ENCODE measurements around the gene PIGZ. TPM values are rescaled to one million over a fixed set of nuclear protein-coding genes. Genes with fewer than 3 reads are reported as not detected.

Gene PIGZ
- total RNA-seq, 3 donors from 2014 or later, result 10.5 to 14.4 (median 12.0) TPM

DNA sequence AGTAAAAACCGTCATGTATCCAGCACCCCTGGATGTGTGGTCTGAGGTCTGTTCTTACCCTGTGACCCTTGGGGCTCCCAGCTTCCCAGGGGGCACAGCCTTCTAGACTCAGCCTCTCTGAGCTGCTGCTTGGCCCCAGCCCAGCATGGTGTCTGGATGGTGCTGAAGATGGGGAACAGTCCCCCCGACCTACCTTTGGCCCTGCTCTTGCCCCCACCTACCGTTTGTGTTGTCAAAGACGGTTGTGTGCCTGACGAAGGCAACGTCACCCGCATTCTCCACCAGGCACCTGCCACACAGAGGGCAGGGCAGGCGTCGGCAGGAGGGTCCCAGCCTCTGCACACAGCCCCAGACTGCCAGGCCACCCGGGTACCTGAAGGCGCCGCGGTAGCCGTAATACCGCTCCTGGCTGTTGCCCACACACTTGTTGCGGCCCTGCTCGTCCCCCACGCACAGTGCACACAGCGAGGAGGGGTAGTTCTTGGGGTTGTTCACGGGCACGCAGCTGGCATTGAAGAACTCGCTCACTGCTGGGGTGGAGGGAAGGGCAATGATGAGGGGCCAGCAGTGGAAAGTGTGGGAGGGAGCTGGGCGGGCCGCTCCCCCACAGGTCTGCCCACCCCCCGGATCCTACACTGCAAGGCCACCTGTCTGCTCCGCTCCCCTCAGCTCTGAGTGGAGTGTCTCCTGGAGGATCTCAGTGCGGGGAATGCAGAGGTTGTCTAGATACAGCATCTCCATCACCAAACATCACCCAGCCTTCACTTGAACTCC is 40.0 kb upstream of the PIGZ start:
- Histone ChIP-seq H3K4me3 (no peak overlapping the region), H3K27ac (no peak overlapping the region), H3K27me3 (no peaks in the 10 kb centered on the region), H3K4me1 (no peaks in the 10 kb centered on the region), H3K36me3 (no peaks in the 10 kb centered on the region), H3K9me3 (no peaks in the 10 kb centered on the region)
- TF ChIP-seq POLR2A (IDR thresholded peaks at IDR 0.05), result no peak
- TF ChIP-seq, protein P1, sequence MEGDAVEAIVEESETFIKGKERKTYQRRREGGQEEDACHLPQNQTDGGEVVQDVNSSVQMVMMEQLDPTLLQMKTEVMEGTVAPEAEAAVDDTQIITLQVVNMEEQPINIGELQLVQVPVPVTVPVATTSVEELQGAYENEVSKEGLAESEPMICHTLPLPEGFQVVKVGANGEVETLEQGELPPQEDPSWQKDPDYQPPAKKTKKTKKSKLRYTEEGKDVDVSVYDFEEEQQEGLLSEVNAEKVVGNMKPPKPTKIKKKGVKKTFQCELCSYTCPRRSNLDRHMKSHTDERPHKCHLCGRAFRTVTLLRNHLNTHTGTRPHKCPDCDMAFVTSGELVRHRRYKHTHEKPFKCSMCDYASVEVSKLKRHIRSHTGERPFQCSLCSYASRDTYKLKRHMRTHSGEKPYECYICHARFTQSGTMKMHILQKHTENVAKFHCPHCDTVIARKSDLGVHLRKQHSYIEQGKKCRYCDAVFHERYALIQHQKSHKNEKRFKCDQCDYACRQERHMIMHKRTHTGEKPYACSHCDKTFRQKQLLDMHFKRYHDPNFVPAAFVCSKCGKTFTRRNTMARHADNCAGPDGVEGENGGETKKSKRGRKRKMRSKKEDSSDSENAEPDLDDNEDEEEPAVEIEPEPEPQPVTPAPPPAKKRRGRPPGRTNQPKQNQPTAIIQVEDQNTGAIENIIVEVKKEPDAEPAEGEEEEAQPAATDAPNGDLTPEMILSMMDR (IDR thresholded peaks at IDR 0.05), result no peak
- no peak for TF ChIP-seq POLR2AphosphoS5 (IDR thresholded peaks at IDR 0.05)
- no peak for DNase-seq (ENCODE audit: low spot score in 2 of 2)
- intact Hi-C loops (cut with DNase I; ENCODE audit: low total_unique reads), result no loop called here

DNA sequence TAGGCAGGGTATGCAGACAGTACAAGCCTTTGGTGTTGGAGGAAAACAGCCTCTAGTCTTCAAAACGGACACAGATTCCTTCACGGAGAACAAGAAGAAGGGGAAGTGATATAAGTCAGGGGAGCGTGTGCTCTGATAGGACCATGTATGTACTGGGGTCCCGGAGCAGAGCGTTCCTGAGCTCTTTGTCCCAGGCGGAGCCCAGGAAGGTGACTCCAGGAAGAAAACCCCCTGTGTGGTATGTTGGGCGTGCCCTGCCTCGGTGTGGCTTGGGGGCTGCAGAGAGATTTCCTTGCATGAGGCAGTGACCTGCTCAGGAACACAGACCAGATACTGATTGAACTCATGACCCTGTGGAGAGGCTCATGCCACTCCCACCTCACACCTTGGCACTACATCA is 39.3 kb upstream of the PIGZ start:
- TF ChIP-seq POLR2A (IDR thresholded peaks at IDR 0.05), result no peak
- TF ChIP-seq POLR2AphosphoS5 (IDR thresholded peaks at IDR 0.05), result no peak
- TF ChIP-seq, protein P1 (IDR thresholded peaks at IDR 0.05), result no peak
- Histone ChIP-seq H3K36me3 (no peaks in the 10 kb centered on the region), H3K27ac (no peak overlapping the region), H3K4me1 (no peaks in the 10 kb centered on the region), H3K4me3 (no peak overlapping the region), H3K27me3 (no peaks in the 10 kb centered on the region), H3K9me3 (no peaks in the 10 kb centered on the region)
- intact Hi-C loops (cut with DNase I; ENCODE audit: low total_unique reads), result no loop called here
- DNase-seq (ENCODE audit: low spot score in 2 of 2), result no peak

DNA sequence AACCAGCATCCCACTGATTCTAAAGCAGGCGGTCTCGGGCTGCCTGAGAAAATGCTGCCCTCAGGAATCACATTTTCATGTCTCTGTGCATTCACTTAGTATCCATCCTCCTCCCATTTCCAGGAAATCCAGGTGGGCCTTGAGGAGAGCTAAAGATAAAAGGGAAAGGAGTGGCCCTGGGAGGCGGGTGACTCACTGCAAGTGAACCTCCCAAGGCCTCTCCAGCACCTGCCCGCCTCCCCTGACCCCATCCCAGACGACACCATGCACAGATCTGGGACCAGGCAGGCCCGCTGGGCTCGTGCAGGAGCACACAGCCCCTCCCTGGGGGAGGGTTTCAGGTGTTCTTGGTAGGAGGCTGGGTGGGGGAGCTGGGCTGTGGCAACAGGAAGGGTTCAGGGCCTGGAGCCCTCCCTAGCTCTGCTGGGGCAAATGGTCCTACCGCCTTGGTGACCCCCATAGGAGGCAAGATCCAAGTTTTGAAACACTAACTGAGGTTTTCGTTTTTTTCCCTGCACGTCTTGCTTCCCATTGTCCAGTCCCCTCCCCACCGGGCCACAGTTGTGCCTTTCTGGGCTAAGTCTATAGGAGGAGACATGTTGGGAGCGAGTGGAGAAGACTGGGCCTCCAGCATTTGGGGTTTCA is 38.8 kb upstream of the PIGZ start:
- Histone ChIP-seq H3K36me3 (no peaks in the 10 kb centered on the region), H3K4me3 (no peak overlapping the region), H3K27me3 (no peaks in the 10 kb centered on the region), H3K9me3 (no peaks in the 10 kb centered on the region), H3K27ac (no peak overlapping the region), H3K4me1 (no peaks in the 10 kb centered on the region)
- intact Hi-C loops (cut with DNase I; ENCODE audit: low total_unique reads), result no loop called here
- DNase-seq (ENCODE audit: low spot score in 2 of 2), result no peak
- TF ChIP-seq, protein P1 (IDR thresholded peaks at IDR 0.05), result no peak
- TF ChIP-seq POLR2A (IDR thresholded peaks at IDR 0.05) (no peak), POLR2AphosphoS5 (IDR thresholded peaks at IDR 0.05) (no peak)

DNA sequence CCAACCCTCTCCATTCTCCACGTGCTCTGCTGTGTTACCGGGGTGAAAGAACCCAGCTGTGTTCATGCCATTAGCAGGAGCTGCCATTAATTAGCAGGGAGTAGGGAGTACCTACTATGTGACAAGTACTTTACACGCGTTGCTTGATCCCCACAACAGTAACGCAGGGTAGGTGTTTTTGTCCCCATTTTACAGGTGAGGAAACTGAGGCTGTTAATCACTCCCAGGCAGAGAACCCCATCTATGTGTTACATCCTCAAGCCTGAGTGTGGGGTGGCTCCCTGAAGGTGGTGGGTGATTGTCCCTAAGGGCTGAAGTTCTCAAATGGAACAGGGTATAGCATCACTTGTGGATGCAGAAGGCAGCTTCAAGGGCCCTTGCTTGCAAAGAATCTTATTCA is 38.2 kb upstream of the PIGZ start:
- Histone ChIP-seq H3K9me3 (no peaks in the 10 kb centered on the region), H3K4me1 (no peaks in the 10 kb centered on the region), H3K4me3 (no peak overlapping the region), H3K27me3 (no peaks in the 10 kb centered on the region), H3K27ac (no peak overlapping the region), H3K36me3 (no peaks in the 10 kb centered on the region)
- TF ChIP-seq POLR2AphosphoS5 (IDR thresholded peaks at IDR 0.05), result no peak
- no peak for TF ChIP-seq POLR2A (IDR thresholded peaks at IDR 0.05)
- TF ChIP-seq, protein P1 (IDR thresholded peaks at IDR 0.05), result no peak
- intact Hi-C loops (cut with DNase I; ENCODE audit: low total_unique reads), result no loop called here
- no peak for DNase-seq (ENCODE audit: low spot score in 2 of 2)

DNA sequence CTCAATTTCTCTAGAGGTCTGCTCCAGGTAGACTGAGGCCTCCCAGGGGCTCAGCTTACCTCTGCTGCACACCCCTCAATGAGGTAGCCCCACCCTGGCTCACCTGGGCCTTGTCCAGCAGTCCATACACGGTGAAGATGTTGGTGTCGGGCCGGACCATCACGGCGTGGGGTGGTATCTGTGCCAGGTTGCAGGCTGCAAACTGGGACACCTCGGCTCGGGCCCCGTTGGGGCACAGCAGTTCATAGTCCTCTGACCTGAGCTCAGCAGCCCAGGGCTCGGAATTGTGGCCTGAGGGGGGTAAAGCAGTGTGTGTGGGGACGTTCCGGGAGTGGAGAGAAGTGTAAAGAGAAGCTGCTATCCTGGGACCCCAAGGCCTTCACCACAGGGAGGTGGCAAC is 37.8 kb upstream of the PIGZ start:
- Histone ChIP-seq H3K4me1 (no peaks in the 10 kb centered on the region), H3K9me3 (no peaks in the 10 kb centered on the region), H3K36me3 (no peaks in the 10 kb centered on the region), H3K27me3 (no peaks in the 10 kb centered on the region), H3K4me3 (no peak overlapping the region), H3K27ac (no peak overlapping the region)
- no peak for TF ChIP-seq POLR2AphosphoS5 (IDR thresholded peaks at IDR 0.05)
- no peak for TF ChIP-seq POLR2A (IDR thresholded peaks at IDR 0.05)
- TF ChIP-seq, protein P1 (IDR thresholded peaks at IDR 0.05), result no peak
- DNase-seq (ENCODE audit: low spot score in 2 of 2), result no peak
- intact Hi-C loops (cut with DNase I; ENCODE audit: low total_unique reads), result no loop called here
